Right lobe of liver (tissue), 6 donors: ENCODE data around the gene ASIC2. TPM values are rescaled to one million over a fixed set of nuclear protein-coding genes. Genes with fewer than 3 reads are reported as not detected.
A peak's percentile ranks its signal among the peaks of the same experiment; 100 is the strongest.
"Not testable (repeated sequence)": the region's sequence is repeated elsewhere in the genome, so short reads cannot be mapped to it uniquely, and the experiment has no call there.

Experiments
- ATAC-seq, 4 donors: fragments of 200-7000 bp; cut with Tn5 transposase; one replicate each; pipeline ENCODE4 v1.9.1; 2020; ENCODE audit warnings: mild to moderate bottlenecking in 4 of 4, moderate library complexity in 4 of 4
- DNase-seq, 3 donors: peaks; one replicate each; pipeline ENCODE4 v3.0.0-alpha.2; 2020
- H3K27ac ChIP-seq, 3 donors: fragments of 200-600 bp; one replicate each; pipeline ENCODE4 v1.8.0; 2022
- H3K27me3 ChIP-seq, 2 donors: fragments of 200-600 bp; one replicate each; pipeline ENCODE4 v1.8.0; 2022
- H3K36me3 ChIP-seq, 4 donors: fragments of 200-600 bp; sonication (generic) in 1 of 4; one replicate each; pipeline versions ENCODE4 v1.5.1 to v1.8.0; 2017 to 2022; ENCODE audit warnings: control low read depth in 1 of 4
- H3K4me1 ChIP-seq, 4 donors: fragments of 200-600 bp; sonication (generic) in 1 of 4; one replicate each; pipeline versions ENCODE4 v1.5.1 to v1.8.0; 2017 to 2022; ENCODE audit warnings: control low read depth in 1 of 4
- H3K4me3 ChIP-seq, 3 donors: fragments of 200-600 bp; one replicate each; pipeline ENCODE4 v1.8.0; 2022
- H3K9me3 ChIP-seq, 4 donors: fragments of 200-600 bp; sonication (generic) in 1 of 4; one replicate each; pipeline versions ENCODE4 v1.5.1 to v1.8.0; 2017 to 2022; ENCODE audit warnings: control low read depth in 1 of 4
- CTCF ChIP-seq, 4 donors: fragments of 200-600 bp in 3 of 4; fragments of 450-650 bp in 1 of 4; IDR thresholded peaks; one replicate each; pipeline versions ENCODE4 v1.5.1 to v1.8.0; 2016 to 2022; ENCODE audit warnings: antibody characterized with exemption in 4 of 4, mild to moderate bottlenecking in 2 of 4
- POLR2A ChIP-seq: fragments of 450-650 bp; IDR thresholded peaks from one replicate; pipeline ENCODE4 v1.6.1; 2017; ENCODE audit warnings: antibody characterized with exemption, mild to moderate bottlenecking
- WGBS: methylation state at CpG from one replicate; pipeline ENCODE4 v1.1.6; 2018; ENCODE audit warnings: low coverage, low lambda C conversion rate; ENCODE audit not compliant: insufficient coverage; ENCODE audit errors: missing lambda C conversion rate; 5-methylcytosine and 5-hydroxymethylcytosine counted together
- intact Hi-C, 2 donors: fragments of 100-400 bp; cut with DNase I; formaldehyde crosslinking; loops; one replicate each; pipeline versions ENCODE4 v1.11.2 to v1.14.1; 2022
- total RNA-seq, 6 experiments: library from RNA; depleted of rRNA in 2 of 6; stranded (reverse); fragments of >200 nt in 2 of 6; fragmentation: NEBNext Ultra II Directional in 3 of 6; extraction: Animal tissue kit (Norgen Biotek cat#: 25700) in 3 of 6; gene quantifications; one replicate each; pipeline versions ENCODE4 v1.1.0 to v1.2.4, GENCODE V29; 2016 to 2023
- donor health status: DM: no; HTN: yes; CAD: no.
- donor health status: DM: no; HTN: no; CAD: no.
- donor health status: DM: no; HTN: no; CAD: no.
- donor health status: DM: no; HTN: yes; CAD: no.
- donor health status: DM: no; HTN: yes; CAD: no.

Gene ASIC2
- total RNA-seq, 6 experiments from 2014 or later = 0.11 to 0.31 (median 0.12) TPM; not detected in 3

GRCh38 chr17:32993977-32994376 is 299.1 kb downstream of the ASIC2 start:
- Histone ChIP-seq H3K27me3 (no peaks in the 10 kb centered on the region), H3K4me3 (no peak overlapping the region), H3K27ac (no peak overlapping the region), H3K9me3 (no peaks in the 10 kb centered on the region), H3K4me1 (peaks cover 0 to 4% (median 0%) of the 10 kb centered on the region in 4 donors), H3K36me3 (no peaks in the 10 kb centered on the region)
- intact Hi-C loops = no loop called here
- ATAC-seq (no peak), DNase-seq (no peak)
- 35% methylated on average over 9 of the region's 9 CpGs for WGBS
- TF ChIP-seq CTCF (IDR thresholded peaks at IDR 0.05) = no peak
- TF ChIP-seq POLR2A = no peak

- TF ChIP-seq CTCF (IDR thresholded peaks at IDR 0.05) (no peak), POLR2A (no peak)
- no peak overlapping the region for H3K27ac ChIP-seq
- H3K4me1 ChIP-seq = no peaks in the 10 kb centered on the region
- 50% methylated on average over 11 of the region's 13 CpGs for WGBS
- intact Hi-C loops = no loop called here
- no peaks in the 10 kb centered on the region for H3K9me3 ChIP-seq
- no peaks in the 10 kb centered on the region for H3K27me3 ChIP-seq
- no peak overlapping the region for H3K4me3 ChIP-seq
- ATAC-seq (no peak), DNase-seq (no peak)
- H3K36me3 ChIP-seq = no peaks in the 10 kb centered on the region
These were observed 300.6 kb downstream of the ASIC2 start for GRCh38 chr17:32992321-32993033.

GRCh38 chr17:32988481-32989101 is 304.5 kb downstream of the ASIC2 start:
- DNase-seq (peak in 1 of 3 donors; percentile 4), ATAC-seq (no peak)
- Histone ChIP-seq H3K4me1 (no peaks in the 10 kb centered on the region), H3K36me3 (no peaks in the 10 kb centered on the region), H3K9me3 (no peaks in the 10 kb centered on the region), H3K27me3 (no peaks in the 10 kb centered on the region), H3K4me3 (no peak overlapping the region), H3K27ac (no peak overlapping the region)
- TF ChIP-seq POLR2A (no peak), CTCF (IDR thresholded peaks at IDR 0.05) (no peak)
- intact Hi-C loops = no loop called here
- 50% methylated on average over 3 of the region's 3 CpGs for WGBS

GRCh38 chr17:32987868-32988267 is 305.2 kb downstream of the ASIC2 start:
- H3K36me3 ChIP-seq, H3K27me3 ChIP-seq, intact Hi-C loops, ATAC-seq, H3K27ac ChIP-seq, H3K4me1 ChIP-seq, H3K9me3 ChIP-seq, DNase-seq, H3K4me3 ChIP-seq: not testable (repeated sequence)
- WGBS = 53% methylated on average over 2 of the region's 2 CpGs

GRCh38 chr17:32987453-32987805 is 305.7 kb downstream of the ASIC2 start:
- H3K4me3 ChIP-seq, intact Hi-C loops, H3K36me3 ChIP-seq, H3K9me3 ChIP-seq, ATAC-seq, H3K27me3 ChIP-seq, H3K4me1 ChIP-seq, H3K27ac ChIP-seq: not testable (repeated sequence)
- WGBS = 25% methylated on average over 1 of the region's 1 CpG
- peak in 1 of 3 donors; percentile 17 for DNase-seq
